HL-60 (cell line): ENCODE data around the gene DPM1.

ENCODE experiments used
- DNase-seq, 2 experiments: peaks; one replicate each; pipeline ENCODE4 v3.0.0-alpha.2; 2010 to 2020; ENCODE audit warnings: low read depth in 1 of 2, low spot score in 1 of 2
- H3K27ac ChIP-seq: fragments of 250-450 bp; sonication (Bioruptor Pico); replicated peaks from 2 replicates; pipeline ENCODE4 v1.5.1; 2020; ENCODE audit warnings: mild to moderate bottlenecking, moderate library complexity
- H3K27me3 ChIP-seq: fragments of 250-450 bp; sonication (Bioruptor Pico); 2 replicates; pipeline ENCODE4 v1.5.1; 2021; ENCODE audit warnings: mild to moderate bottlenecking, moderate library complexity; ENCODE audit not compliant: insufficient read depth, poor library complexity, severe bottlenecking
- H3K4me3 ChIP-seq: replicated peaks from 2 replicates; pipeline ENCODE4 v1.5.1; 2011; ENCODE audit warnings: mild to moderate bottlenecking, control low read depth, low read length; ENCODE audit not compliant: insufficient read depth
- CTCF ChIP-seq: IDR thresholded peaks from one replicate; pipeline ENCODE4 v1.5.1; 2011; ENCODE audit warnings: low read length, control low read depth, inconsistent platforms; ENCODE audit not compliant: insufficient read depth
- GABPA ChIP-seq: IDR thresholded peaks from 2 replicates; pipeline ENCODE4 v1.6.1; 2012; ENCODE audit warnings: low read depth
- POLR2AphosphoS5 ChIP-seq: IDR thresholded peaks from 2 replicates; pipeline ENCODE4 v1.6.1; 2012; ENCODE audit warnings: low read depth
- REST ChIP-seq: IDR thresholded peaks from 2 replicates; pipeline ENCODE4 v1.6.1; 2012; ENCODE audit warnings: low read depth; ENCODE audit not compliant: insufficient replicate concordance
- SPI1 ChIP-seq: IDR thresholded peaks from 2 replicates; pipeline ENCODE4 v1.6.1; 2012; ENCODE audit warnings: low read depth, mild to moderate bottlenecking, borderline replicate concordance

Gene DPM1

GRCh38 chr20:50916257-50916656, 42.1 kb downstream of the DPM1 start:
- Histone ChIP-seq H3K27ac (no peak overlapping the region), H3K4me3 (no peak overlapping the region), H3K27me3 (no peaks in the 10 kb centered on the region)
- DNase-seq = no peak
- TF ChIP-seq REST (no peak), GABPA (no peak), POLR2AphosphoS5 (no peak), CTCF (no peak), SPI1 (no peak)

- DNase-seq = no peak
- Histone ChIP-seq H3K4me3 (no peak overlapping the region), H3K27ac (no peak overlapping the region)
Observed at GRCh38 chr20:50915424-50915823, 42.9 kb downstream of the DPM1 start.

More at GRCh38 chr20:50915424-50915823, 42.9 kb downstream of the DPM1 start:
- TF ChIP-seq CTCF = no peak
- TF ChIP-seq SPI1 = no peak
- TF ChIP-seq REST = no peak
- no peak for TF ChIP-seq POLR2AphosphoS5
- TF ChIP-seq GABPA = no peak
- H3K27me3 ChIP-seq = no peaks in the 10 kb centered on the region
